Mucosa of descending colon (tissue), 3 donors: ENCODE results near the gene SRSF3. TPM values are rescaled to one million over a fixed set of nuclear protein-coding genes. Genes with fewer than 3 reads are reported as not detected.
A peak's percentile ranks its signal among the peaks of the same experiment; 100 is the strongest.

Experiments used
- ATAC-seq: fragments of 200-7000 bp; cut with Tn5 transposase; one replicate; pipeline ENCODE4 v1.9.1; 2020; ENCODE audit warnings: mild to moderate bottlenecking, moderate library complexity
- DNase-seq, 3 donors: peaks; one replicate each; pipeline ENCODE4 v3.0.0-alpha.2; 2020
- H3K36me3 ChIP-seq: fragments of 200-600 bp; one replicate; pipeline ENCODE4 v1.8.0; 2021; ENCODE audit warnings: low read depth, mild to moderate bottlenecking
- H3K4me1 ChIP-seq: fragments of 200-600 bp; one replicate; pipeline ENCODE4 v1.8.0; 2021; ENCODE audit warnings: low read depth, mild to moderate bottlenecking
- H3K4me3 ChIP-seq: fragments of 200-600 bp; one replicate; pipeline ENCODE4 v1.8.0; 2021; ENCODE audit warnings: mild to moderate bottlenecking
- H3K9me3 ChIP-seq: fragments of 200-600 bp; one replicate; pipeline ENCODE4 v1.8.0; 2021; ENCODE audit warnings: mild to moderate bottlenecking
- CTCF ChIP-seq: fragments of 200-600 bp; IDR thresholded peaks from one replicate; pipeline ENCODE4 v1.8.0; 2022; ENCODE audit warnings: antibody characterized with exemption, mild to moderate bottlenecking
- intact Hi-C, 2 donors: fragments of 100-400 bp; cut with DNase I in 1 of 2; cut with micrococcal nuclease in 1 of 2; formaldehyde crosslinking; loops; one replicate each; pipeline versions ENCODE4 v1.11.0 to v1.11.1; 2022; cut with DNase I, micrococcal nuclease
- total RNA-seq, 3 donors: library from RNA; stranded (reverse); fragmentation: NEBNext Ultra II Directional in 2 of 3; extraction: Animal tissue kit (Norgen Biotek cat#: 25700) in 2 of 3; gene quantifications; one replicate each; pipeline versions ENCODE4 v1.2.1 to v1.2.4, GENCODE V29; 2021 to 2023
- donor health status: DM: no; HTN: no; CAD: no; lungs with moderate emphysema.
- donor health status: DM: no; HTN: no; CAD: no.
- donor health status: DM: no; HTN: yes; CAD: no.

SRSF3 gene
- total RNA-seq, 3 donors from 2014 or later: 176 to 243 (median 229) TPM

- no peak for TF ChIP-seq CTCF
- no peaks in the 10 kb centered on the region for H3K36me3 ChIP-seq
- H3K4me1 ChIP-seq: no peaks in the 10 kb centered on the region
- ATAC-seq: no peak
- DNase-seq: no peak
- no peaks in the 10 kb centered on the region for H3K9me3 ChIP-seq
- intact Hi-C loops: loop anchor here in 1 of 2 donors (10.0 kb wide), 1 partner anchor 45 kb away; the partner anchor contains the start of gene STK38
- no peak overlapping the region for H3K4me3 ChIP-seq
Observed at GRCh38 chr6:36590237-36590636, 3.9 kb upstream of the SRSF3 start.

- intact Hi-C loops: loop anchor here in 1 of 2 donors (10.0 kb wide), 1 partner anchor 47 kb away; the partner anchor contains the start of gene STK38
- Histone ChIP-seq H3K9me3 (no peaks in the 10 kb centered on the region), H3K4me1 (peaks cover 4% of the 10 kb centered on the region), H3K4me3 (no peak overlapping the region), H3K36me3 (no peaks in the 10 kb centered on the region)
- ATAC-seq (no peak), DNase-seq (no peak)
- no peak for TF ChIP-seq CTCF
Observed at GRCh38 chr6:36592221-36592655, 1.9 kb upstream of the SRSF3 start.

GRCh38 chr6:36593569-36594028 is 563 bp upstream of the SRSF3 start:
- no peak for TF ChIP-seq CTCF
- Histone ChIP-seq H3K4me3 (no peak overlapping the region), H3K9me3 (no peaks in the 10 kb centered on the region), H3K36me3 (no peaks in the 10 kb centered on the region), H3K4me1 (peaks cover 18% of the 10 kb centered on the region)
- intact Hi-C loops: loop anchor here in 1 of 2 donors (10.0 kb wide), 1 partner anchor 49 kb away; the partner anchor contains the start of gene STK38
- ATAC-seq: peak; percentile 59
- DNase-seq: peak; percentile 75 to 80 (median 76)

- peak in 1 of 3 donors; percentile 67 for DNase-seq
- intact Hi-C loops: loop anchor here in 1 of 2 donors (10.0 kb wide), 1 partner anchor 50 kb away; the partner anchor contains the start of gene STK38
Observed at GRCh38 chr6:36594816-36595643, 868 bp downstream of the SRSF3 start.

GRCh38 chr6:36596356-36596755 is 2.2 kb downstream of the SRSF3 start:
- no peaks in the 10 kb centered on the region for H3K9me3 ChIP-seq
- DNase-seq: no peak
- ATAC-seq: no peak
- no peak for TF ChIP-seq CTCF
- intact Hi-C loops: loop anchor here in 1 of 2 donors (10.0 kb wide), 1 partner anchor 52 kb away; the partner anchor contains the start of gene STK38
- peaks cover 12% of the 10 kb centered on the region for H3K36me3 ChIP-seq
- peak overlapping the region; percentile 58 for H3K4me3 ChIP-seq
- H3K4me1 ChIP-seq: peaks cover 39% of the 10 kb centered on the region

More at GRCh38 chr6:36594816-36595643, 868 bp downstream of the SRSF3 start:
- peak overlapping the region; percentile 58 for H3K4me3 ChIP-seq
- H3K9me3 ChIP-seq: no peaks in the 10 kb centered on the region
- no peak for ATAC-seq
- peaks cover 11% of the 10 kb centered on the region for H3K36me3 ChIP-seq
- no peak for TF ChIP-seq CTCF
- H3K4me1 ChIP-seq: peaks cover 32% of the 10 kb centered on the region
